HG03139 (cell line): Measurements from ENCODE around the gene TMEM167B.

Experiments
- ATAC-seq: cut with Tn5 transposase; IDR thresholded peaks from one replicate; pipeline ENCODE4 v1.9.1; 2021; ENCODE audit not compliant: unreplicated experiment

The TMEM167B gene

DNA sequence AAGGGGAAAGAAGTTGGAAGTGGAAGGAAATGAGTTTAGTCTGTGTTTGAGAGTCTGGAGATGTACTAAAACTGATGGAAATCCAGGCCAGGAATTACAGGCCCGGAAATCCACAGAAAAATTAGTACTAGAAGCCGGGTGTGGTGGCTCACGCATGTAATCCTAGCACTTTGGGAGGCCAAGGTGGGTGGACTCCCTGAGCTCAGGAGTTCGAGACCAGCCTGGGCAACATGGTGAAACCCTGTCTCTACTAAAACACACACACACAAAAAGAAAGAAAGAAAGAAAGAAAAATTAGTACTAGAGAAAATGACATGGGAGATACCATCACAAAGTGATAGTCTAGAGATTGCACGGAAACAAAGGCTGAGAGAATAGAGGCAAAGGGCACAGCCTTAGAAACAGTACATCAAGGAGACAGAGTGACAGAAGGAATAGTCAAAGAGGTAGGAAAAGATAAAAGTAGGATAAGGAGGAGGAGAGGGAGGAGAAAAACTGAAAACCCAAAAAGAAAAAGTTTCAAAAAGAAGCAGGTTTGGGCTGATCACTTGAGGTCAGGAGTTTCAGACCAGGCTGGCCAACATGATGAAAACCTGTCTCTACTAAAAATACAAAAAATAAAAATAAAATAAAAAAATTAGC, 10.0 kb upstream of the TMEM167B start:
- ATAC-seq: no peak

DNA sequence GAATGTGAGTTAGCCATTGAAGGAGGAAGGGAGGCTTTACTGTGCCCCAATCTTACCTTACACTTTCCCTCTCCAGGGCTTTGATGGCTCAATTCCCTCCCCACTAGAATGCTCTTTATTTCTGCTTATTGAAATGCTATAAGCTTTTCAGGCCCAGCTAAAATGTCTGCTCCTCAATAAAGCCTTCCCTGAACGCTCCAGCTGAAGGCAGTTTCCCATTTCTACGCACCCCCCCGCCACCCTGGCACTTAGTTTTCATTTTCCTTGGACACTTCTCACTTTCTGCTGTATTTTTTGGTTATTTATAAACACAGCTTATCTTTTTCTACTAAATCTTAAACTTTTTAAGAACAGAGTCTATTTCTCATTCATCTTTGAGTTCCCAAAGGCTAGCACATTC, 7.1 kb upstream of the TMEM167B start:
- ATAC-seq: no peak

DNA sequence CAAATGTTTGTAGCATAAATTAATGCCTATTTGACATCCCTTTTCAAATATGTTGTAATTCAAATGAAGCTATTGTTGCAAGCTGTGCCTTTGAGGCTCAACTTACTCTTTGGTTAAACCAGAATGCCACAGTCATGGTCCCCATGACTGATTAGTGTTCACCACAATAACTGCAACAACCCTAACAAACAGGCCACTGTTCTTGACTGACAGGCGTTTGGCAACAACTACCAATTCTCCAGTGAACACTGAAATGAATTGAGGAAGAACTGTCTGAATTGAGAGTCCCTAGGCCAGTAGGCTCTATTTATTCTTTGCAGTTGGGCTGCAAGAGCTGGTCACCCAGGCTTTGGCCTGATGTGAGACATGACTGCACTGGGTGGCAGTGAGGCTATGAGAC, 6.6 kb upstream of the TMEM167B start:
- ATAC-seq: no peak

DNA sequence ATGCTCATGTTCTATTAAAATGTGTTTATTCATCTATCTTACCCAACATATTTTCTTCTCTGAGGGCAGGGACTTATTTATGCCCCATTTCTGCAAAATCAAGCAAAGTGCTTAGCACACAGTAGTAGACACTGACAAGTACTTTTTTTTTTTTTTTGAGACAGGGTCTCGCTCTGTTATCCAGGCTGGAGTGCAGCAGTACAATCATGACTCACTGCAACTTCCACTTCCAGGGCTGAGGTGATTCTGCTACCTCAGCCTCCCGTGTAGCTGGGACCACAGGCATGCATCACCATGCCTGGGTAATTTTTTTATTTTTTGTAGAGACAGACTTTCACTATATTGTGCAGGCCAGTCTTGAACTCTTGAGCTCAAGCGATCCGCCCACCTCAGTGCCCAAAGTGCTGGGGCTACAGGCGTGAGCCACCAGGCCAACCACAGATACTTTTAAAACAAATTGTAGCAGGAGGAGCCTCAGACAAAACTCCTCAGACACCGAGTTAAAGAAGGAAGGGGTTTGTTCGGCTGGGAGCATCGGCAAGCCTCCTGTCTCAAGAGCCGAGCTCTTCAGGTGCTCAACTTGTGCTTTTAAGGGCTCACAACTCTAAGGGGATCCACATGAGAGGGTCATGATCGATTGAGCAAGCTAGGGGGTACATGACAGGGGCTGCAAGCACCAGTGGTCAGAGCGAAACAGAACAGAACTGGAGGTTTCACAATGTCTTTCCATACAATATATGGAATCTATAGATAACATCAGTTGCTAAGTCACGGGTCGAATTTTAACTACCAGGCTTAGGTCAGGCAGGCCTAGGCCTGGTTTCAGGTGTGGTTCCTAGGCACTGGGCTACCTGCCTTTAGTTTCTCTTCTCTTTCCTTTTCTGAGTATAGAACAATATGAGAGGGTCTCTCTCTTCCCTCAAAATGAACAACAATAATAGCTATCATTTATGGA, 5.7 kb upstream of the TMEM167B start:
- ATAC-seq: no peak

DNA sequence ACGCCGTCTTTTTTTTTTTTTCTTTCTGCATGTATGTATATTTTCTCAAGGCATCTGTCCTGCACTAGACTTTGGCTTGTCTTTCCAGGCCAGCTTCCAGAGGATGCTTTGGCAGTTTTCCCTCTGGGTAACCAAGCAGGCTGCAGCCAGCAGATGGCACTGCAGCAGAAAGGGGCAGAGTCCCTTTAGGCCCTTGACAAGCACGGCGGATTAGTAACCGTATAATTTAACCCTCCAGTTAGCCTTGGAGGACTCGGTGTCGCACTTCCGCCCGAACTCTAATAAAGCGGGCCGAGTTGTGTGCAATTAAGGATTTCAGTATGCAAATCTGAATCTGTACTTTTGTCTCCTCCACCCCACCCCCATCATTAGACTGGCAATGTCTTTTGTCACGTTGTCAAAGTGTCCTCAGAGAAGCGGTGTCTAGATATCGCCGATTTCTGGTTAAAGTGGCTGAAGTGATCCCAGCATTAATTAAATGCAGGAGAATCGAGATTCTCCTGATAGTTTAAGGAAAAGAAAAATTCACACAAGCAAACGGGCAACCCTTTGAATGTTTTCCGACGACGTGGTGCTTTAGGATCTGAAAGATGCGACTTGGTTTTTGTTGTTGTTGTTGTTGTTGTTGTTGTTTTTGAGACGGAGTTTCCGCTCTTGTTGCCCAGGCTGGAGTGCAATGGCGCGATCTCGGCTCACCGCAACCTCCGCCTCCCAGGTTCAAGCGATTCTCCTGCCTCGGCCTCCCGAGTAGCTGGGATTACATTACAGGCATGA, 1.1 kb upstream of the TMEM167B start:
- ATAC-seq: no peak

DNA sequence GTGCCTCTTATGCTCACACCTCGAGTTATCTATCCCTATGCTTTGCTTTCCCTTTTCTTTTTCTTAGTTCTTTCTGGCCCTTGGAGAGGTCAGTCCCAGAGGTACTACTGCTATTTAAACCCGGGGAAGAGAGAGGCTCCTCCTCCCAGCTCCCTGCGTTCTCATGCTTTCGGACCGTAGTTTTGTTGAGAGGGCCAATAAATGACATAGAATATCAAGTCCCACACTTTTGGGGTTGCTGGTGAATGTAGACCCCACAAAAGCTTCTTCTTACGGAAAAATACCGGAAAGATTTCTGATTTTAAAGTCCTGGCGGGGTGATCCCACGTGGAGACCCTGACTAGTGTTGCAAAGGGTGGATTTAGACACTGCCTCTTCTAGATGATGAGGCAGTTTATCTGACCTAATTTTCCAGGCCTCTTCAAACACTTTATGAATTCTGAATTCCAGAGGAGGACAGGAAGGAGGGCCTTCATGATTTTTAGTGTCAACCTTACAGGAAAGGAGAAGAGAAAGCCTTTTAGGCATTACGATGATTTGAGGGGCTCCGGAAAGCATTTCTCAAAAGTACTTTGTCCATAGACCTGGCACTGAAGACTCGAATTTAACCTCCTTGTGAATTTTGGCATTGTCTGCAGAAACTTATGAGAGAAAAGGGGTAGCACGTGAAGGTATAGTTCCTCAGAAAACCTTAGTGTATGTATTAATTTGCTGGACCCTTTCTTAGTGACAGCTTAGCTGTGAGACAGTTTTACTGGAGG, 694 bp downstream of the TMEM167B start:
- peak; percentile 36 for ATAC-seq

DNA sequence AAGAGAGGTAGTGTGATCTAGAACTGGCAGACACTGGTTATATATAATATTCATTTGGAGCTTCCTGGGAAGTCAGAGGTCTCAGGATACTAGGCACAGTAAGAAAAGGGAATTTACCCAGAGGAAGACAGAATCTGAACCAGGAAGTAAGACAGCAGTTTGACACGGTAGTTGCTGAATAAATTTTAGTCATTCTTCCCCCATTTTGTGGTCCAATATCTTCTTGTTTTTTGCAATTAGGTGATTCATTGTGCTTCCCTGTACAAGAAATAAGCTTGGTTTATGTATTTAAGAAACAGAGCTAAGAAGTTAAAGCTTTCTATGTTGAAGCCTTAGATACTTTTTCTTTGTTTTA, 1.3 kb downstream of the TMEM167B start:
- ATAC-seq: no peak

DNA sequence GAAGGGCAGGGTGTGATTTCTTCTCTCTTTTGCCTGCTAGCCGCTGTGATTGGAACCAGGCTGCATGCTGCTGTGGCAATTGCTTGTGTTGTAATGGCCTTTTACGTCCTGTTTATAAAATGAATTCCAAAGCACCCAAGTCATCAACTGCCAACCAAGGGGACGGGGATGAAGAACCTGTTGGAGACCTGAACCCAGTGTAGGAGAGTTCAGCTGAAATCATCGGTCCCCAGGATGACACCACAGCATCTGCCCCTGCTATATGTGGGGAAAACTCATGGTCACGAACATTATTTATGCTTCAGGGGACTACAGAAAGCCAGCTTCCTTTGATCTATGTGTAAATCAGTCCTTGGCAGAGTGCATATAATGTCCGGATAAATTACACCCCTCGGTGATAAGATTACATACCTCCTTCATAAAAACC, 3.8 kb downstream of the TMEM167B start:
- no peak for ATAC-seq

DNA sequence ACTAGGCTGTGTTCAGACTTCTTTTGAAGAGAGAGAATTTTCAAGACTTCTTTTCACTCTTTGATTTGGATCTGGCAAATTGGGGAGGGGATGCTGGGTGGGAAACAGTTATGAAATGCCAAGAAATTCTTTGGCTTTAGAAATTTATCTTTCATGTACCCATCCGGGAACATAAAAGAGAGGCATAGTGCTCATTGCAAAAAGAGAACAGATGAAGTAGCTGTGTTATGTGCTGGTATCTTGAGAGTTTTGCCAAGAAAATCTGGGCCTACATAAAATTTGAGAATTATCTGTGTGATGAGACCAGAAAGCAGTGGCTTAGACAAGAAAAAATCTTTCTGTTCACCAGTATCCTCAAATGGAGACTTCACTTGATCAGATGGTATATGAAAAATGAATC, 4.3 kb downstream of the TMEM167B start:
- no peak for ATAC-seq

DNA sequence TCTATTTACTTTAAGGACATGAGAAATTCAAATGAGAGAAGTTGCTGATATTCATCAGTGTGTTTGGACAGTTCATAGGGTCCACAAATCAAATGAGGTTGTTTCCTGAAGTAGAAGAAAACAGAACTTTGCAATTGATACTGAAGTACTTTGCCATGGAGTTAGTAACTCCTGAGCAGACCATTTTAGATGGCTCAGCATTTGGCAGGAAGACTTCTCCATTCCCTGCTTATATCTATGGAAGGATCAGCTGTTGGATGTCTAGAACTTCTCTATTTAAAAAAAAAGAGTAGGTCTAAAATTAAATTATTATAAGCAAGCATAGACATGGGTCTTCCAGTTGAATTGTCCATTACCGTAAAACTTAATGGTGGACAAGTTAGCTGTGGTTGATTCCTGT, 5.1 kb downstream of the TMEM167B start:
- ATAC-seq: no peak

DNA sequence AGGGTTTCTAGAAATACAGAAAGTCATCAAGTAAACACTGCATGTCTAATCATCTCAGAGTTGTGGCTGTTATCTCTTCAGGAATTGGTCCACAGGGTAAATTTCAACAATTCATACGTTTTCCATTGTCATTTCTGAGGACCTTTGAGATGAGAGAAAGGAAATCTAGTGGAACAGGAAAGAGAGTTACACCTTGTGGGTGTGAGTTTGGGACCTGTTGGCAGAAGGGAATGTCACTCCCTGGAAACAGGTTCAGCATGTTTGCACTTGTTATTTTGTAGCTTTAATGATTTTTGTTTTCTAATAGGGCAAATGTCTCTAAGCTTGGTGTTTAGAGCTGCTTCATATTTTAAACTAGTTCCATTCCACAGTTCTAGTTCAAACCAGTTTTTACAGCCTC, 5.6 kb downstream of the TMEM167B start:
- no peak for ATAC-seq

DNA sequence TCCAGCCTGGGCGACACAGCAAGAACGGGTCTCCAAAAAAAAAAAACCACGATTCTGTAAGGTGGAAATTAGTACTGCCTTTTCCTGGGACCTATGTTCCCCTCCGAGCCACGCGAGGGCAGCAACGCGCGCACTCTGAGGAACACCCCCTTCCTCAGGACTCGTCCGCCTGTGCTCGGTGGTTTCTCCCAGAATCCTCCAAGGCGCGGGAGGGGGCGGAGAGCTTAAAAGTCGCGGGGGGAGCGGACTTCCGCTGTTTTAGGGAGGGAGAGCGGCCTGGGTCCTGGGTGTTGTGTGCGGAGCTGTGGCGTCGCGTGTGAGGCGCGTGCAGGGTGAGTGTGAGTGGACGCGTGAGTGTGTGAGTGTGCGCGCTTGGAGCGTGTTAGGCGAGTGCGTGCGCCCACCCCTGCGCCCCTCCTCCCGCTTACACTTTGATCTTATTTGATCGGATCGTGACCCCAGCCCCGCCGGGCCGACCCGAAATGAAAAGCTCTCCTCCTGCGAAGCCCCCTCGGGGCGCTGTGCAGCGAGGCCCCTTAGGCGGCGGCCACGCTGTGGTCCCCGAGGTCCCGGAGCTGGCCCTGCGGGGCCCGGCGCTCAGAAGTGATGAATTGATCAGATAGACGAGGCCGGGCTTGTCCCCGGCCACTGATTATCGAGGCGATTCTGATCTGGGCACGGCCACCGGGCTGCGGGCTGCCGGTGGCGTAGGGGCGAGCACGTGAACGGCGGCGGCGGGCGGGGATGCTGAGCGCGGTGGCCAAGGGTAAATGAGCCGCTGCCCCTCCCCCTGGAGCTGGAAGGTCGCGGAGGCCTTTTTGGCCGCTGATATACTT, 9.6 kb downstream of the TMEM167B start:
- ATAC-seq: peak; percentile 88

DNA sequence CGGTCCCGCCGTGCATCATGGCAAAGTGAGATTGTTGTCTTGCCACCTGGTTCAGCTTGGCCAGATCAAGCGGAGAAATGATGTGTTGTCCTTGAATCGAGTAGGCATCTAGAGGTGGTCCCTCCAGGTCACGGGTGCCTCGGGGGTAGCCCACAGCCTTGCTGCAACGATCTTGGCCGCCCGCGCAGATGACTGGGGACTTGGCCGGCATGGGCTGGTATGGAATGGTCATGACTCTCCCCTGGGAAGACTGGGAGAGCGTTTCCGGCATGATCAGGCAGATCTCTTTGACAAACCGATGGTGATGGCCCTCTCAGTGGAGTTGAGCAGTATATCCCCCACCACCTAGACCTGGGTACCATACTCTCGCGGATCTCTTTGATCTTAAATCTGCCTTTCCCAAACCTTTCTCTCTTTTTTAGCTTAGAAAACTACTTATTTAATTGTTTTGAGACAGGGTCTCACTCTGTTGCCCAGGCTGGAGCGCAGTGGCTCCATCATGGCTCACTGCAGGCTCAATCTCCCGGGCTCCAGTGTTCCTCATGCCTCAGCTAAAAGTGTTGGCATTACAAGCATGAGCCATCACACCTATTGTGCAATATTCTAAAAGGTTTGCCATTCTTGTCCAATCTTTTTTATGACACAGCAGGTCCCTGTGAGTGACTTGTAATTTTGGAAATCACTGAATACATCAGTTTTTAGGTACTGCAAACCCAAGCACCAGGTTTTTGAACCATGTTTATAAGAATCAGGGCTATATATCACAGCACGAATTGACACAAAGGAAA, 14.0 kb downstream of the TMEM167B start:
- no peak for ATAC-seq

DNA sequence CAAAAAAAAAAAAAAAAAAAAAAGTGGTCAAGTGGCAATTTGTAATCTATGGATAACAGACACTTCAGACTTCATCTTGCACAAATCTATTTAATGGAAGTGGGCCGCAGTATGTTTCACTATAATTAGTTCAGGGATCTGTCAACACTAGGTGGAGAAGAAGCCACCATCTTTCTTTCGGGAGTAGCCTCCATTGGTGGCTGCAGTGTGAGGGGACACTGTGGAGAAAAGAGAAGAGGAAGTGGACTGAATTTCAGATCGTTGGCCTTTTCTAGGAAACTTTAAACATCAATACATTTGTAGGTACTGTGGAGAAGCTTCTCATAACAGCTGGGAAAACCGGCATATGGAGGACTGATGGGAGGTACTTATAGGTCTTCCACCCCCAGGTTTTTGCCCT, 15.3 kb downstream of the TMEM167B start:
- no peak for ATAC-seq

DNA sequence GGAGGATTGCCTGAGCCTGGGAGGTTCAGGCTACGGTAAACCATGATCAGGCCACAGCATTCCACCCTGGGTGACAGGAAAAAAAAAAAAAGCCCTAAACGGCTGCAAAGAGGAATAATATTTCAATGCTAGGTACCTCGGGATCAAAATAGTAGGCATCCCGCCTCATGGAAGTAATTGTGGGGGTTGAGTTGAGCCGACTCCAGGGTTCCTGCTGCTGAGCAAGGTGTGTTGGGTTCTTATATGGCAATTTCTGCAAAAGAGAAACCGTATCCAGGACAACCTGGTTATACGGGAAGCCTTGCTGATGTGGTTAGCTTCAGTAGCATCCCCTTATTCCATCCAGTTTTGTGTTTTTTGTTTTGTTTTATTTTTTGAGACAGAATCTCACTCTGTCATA, 17.2 kb downstream of the TMEM167B start:
- ATAC-seq: no peak

DNA sequence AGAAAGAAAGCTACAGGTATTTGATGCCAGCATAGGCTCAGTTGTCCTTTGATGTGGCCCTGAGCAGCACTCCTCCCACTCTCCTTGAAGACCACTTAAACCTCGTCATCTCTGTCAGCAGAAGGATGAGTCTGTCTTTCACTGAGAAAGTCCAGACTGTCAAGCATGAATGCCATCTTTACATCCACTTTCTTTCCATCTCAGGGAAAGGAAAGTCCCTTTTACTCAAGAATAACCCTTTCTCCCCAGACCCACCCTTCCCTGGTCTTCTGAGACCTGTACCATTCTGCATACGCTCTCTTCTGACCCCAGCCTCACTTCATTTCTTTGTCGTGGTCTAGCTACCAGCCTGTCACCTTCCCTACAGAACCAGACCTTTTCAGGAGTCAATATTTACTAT, 19.3 kb downstream of the TMEM167B start:
- ATAC-seq: no peak

DNA sequence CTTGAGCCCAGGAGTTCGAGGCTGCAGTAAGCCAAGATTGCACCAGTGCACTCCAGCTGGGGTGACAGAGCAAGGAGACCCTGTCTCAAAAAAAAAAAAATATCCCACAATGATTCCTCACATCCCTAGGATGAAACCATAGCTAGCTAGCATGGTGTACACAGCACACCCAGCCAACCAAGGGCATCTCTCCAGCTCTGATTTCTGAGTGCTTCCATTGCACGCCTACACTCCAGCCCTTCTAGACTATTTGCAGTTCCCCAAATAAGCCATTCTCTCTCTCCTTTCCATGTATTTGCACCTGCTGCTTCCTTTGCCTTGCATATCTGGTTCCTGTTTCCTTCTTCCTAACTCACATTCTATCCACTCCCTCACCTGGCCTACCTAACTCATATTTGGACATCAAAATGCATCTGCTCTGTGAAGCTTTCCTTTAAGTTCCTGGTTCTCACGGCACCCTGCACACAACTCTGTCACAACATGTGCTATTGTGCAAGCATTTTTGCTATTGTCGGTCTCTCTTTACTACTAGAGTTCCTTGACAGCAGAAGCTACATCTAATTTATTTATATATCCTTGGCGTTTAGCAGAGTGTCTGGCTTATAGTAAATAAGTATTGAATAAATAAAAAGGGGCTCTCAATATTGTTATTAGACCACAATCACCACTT, 21.0 kb downstream of the TMEM167B start:
- no peak for ATAC-seq

DNA sequence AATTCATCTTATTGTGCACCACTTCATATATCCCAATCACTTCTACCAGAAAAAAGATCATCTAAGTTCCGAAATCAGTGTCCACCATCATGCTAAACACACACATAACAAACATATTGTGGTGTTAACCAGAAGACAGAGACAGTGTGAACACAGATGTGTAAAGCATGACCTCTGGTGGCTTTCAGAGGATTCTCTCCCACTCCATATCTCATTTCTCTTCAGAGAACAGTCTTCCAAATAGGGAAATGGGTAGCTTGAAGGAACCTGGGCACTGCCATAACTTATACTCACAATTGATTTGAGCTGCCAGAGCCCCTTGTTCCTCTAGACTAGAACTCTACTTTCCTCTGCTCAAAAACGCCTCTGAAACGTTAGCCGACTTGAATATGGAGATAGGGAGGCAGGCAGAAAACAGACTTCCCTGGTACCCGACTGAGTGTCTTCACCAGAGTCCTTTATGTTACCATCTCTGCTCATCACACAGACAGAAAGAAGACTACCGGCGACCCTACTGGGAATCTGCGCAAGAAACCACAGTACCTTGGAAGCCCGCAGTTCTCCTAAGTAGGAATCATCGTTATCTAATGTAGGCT, 21.6 kb downstream of the TMEM167B start:
- no peak for ATAC-seq
